ENCODE data around the gene SMIM9. TPM values are rescaled to one million over a fixed set of nuclear protein-coding genes. Genes with fewer than 3 reads are reported as not detected.

SMIM9 gene
- total RNA-seq, 1 experiment from 2014 or later, result not detected

DNA sequence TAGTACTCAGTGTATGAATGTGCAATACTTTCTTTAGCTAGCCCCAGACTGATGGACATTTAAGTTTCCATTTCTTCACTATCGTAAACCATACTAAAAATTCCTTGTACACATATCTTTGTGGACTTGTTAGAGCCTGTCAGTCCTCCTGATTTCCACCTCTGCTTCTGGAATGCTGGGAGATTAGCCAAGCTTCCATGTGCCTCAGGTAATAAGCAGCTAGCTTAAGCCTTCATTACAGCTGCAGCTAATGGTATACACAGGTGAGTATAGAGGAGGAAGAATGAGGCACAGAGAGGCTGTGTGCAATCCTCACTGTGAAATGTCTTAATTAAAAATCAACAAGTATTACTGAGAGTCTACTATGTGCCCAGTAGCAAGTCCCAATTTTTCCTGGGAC, 9.8 kb downstream of the SMIM9 start:
- no TSS peak for BruUV-seq (replicated peaks)
- no peaks in the 10 kb centered on the region for H3K27me3 ChIP-seq (replicated peaks; ENCODE audit: insufficient read depth, low read depth, low read length, poor library complexity)
- no peaks in the 10 kb centered on the region for H3K36me3 ChIP-seq (ENCODE audit: insufficient read depth, low read length, poor library complexity, severe bottlenecking)
- ChIA-PET CTCF (no interaction called here), POLR2A (ENCODE audit: low non-redundant PET) (no interaction called here)
- no peaks in the 10 kb centered on the region for H3K4me1 ChIP-seq (ENCODE audit: insufficient read depth, low read length, poor library complexity, severe bottlenecking)
- no peaks in the 10 kb centered on the region for H3K9me3 ChIP-seq (ENCODE audit: low read depth, low read length, poor library complexity, severe bottlenecking)
- no peak overlapping the region for H3K27ac ChIP-seq (ENCODE audit: low read depth, low read length, poor library complexity, severe bottlenecking)
- H3K4me3 ChIP-seq (ENCODE audit: low read depth, low read length, poor library complexity, severe bottlenecking), result no peak overlapping the region
- TF ChIP-seq CTCF (conservative IDR thresholded peaks at IDR 0.05; ENCODE audit: low read depth, low read length) (no peak), EZH2 (IDR thresholded peaks at IDR 0.05; ENCODE audit: borderline replicate concordance, low read depth, low read length, poor library complexity, severe bottlenecking) (no peak)
- no peak for DNase-seq (ENCODE audit: low spot score)
- intact Hi-C loops (cut with micrococcal nuclease; ENCODE audit: unreplicated experiment), result no loop called here

DNA sequence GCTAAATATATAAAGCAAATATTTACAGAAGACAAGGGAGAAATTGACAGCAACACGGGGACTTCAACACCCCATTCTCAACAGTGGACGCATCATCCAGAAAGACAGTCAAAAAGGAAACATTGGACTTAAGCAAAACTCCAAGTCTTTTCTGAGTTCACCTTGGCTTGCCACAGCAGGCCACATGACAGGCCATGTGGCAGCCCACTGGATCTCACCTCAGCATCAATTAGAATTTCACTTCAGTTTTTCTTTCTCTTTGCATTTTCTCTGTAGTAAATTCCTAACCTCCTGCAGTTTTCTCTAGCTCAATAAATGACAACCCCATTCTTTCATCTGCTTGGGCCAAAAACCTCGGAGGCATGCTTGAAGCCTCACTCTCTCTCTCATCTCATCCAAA, 12.4 kb downstream of the SMIM9 start:
- H3K27ac ChIP-seq (ENCODE audit: low read depth, low read length, poor library complexity, severe bottlenecking), result no peak overlapping the region
- CTCF ChIA-PET, result no interaction called here

GRCh38 chrX:154821523-154821922, 12.9 kb downstream of the SMIM9 start:
- DNase-seq (ENCODE audit: low spot score), result no peak
- no TSS peak for BruUV-seq (replicated peaks)
- intact Hi-C loops (cut with micrococcal nuclease; ENCODE audit: unreplicated experiment), result no loop called here
- no peak for TF ChIP-seq CTCF (conservative IDR thresholded peaks at IDR 0.05; ENCODE audit: low read depth, low read length)
- TF ChIP-seq EZH2 (IDR thresholded peaks at IDR 0.05; ENCODE audit: borderline replicate concordance, low read depth, low read length, poor library complexity, severe bottlenecking), result no peak
- Histone ChIP-seq H3K4me1 (ENCODE audit: insufficient read depth, low read length, poor library complexity, severe bottlenecking) (no peaks in the 10 kb centered on the region), H3K27me3 (replicated peaks; ENCODE audit: insufficient read depth, low read depth, low read length, poor library complexity) (no peaks in the 10 kb centered on the region), H3K9me3 (ENCODE audit: low read depth, low read length, poor library complexity, severe bottlenecking) (no peaks in the 10 kb centered on the region), H3K27ac (ENCODE audit: low read depth, low read length, poor library complexity, severe bottlenecking) (no peak overlapping the region), H3K4me3 (ENCODE audit: low read depth, low read length, poor library complexity, severe bottlenecking) (no peak overlapping the region), H3K36me3 (ENCODE audit: insufficient read depth, low read length, poor library complexity, severe bottlenecking) (no peaks in the 10 kb centered on the region)
- ChIA-PET CTCF (no interaction called here), POLR2A (ENCODE audit: low non-redundant PET) (no interaction called here)

More for the DNA sequence above, 12.4 kb downstream of the SMIM9 start:
- Histone ChIP-seq H3K9me3 (ENCODE audit: low read depth, low read length, poor library complexity, severe bottlenecking) (no peaks in the 10 kb centered on the region), H3K4me3 (ENCODE audit: low read depth, low read length, poor library complexity, severe bottlenecking) (no peak overlapping the region), H3K27me3 (replicated peaks; ENCODE audit: insufficient read depth, low read depth, low read length, poor library complexity) (no peaks in the 10 kb centered on the region), H3K36me3 (ENCODE audit: insufficient read depth, low read length, poor library complexity, severe bottlenecking) (no peaks in the 10 kb centered on the region), H3K4me1 (ENCODE audit: insufficient read depth, low read length, poor library complexity, severe bottlenecking) (no peaks in the 10 kb centered on the region)
- TF ChIP-seq EZH2 (IDR thresholded peaks at IDR 0.05; ENCODE audit: borderline replicate concordance, low read depth, low read length, poor library complexity, severe bottlenecking), result no peak
- no peak for TF ChIP-seq CTCF (conservative IDR thresholded peaks at IDR 0.05; ENCODE audit: low read depth, low read length)
- POLR2A ChIA-PET (ENCODE audit: low non-redundant PET), result no interaction called here
- no TSS peak for BruUV-seq (replicated peaks)
- intact Hi-C loops (cut with micrococcal nuclease; ENCODE audit: unreplicated experiment), result no loop called here
- DNase-seq (ENCODE audit: low spot score), result no peak
